Gastroesophageal sphincter (tissue), 4 donors: ENCODE data around the gene SDHB. TPM values are rescaled to one million over a fixed set of nuclear protein-coding genes. Genes with fewer than 3 reads are reported as not detected.

Experiments used
- ATAC-seq: fragments of 150-250 bp; one replicate; pipeline ENCODE4 v1.9.1; 2016; ENCODE audit warnings: mild to moderate bottlenecking, moderate library complexity
- H3K27ac ChIP-seq, 4 donors: fragments of 200-600 bp; sonication (generic) in 3 of 4; 1 replicate in 3 of 4; 2 replicates in 1 of 4; pipeline ENCODE4 v1.5.1; 2016 to 2019
- H3K27me3 ChIP-seq: fragments of 200-600 bp; sonication (generic); one replicate; pipeline ENCODE4 v1.5.1; 2019
- H3K36me3 ChIP-seq, 2 donors: fragments of 200-600 bp; sonication (generic); one replicate each; pipeline ENCODE4 v1.5.1; 2019; ENCODE audit warnings: control low read depth in 1 of 2
- H3K4me1 ChIP-seq, 3 donors: fragments of 200-600 bp; sonication (generic); 1 replicate in 2 of 3; 2 replicates in 1 of 3; pipeline ENCODE4 v1.5.1; 2016 to 2019; ENCODE audit warnings: control low read depth in 2 of 3
- H3K4me3 ChIP-seq, 2 donors: fragments of 200-600 bp; sonication (generic); one replicate each; pipeline ENCODE4 v1.5.1; 2019; ENCODE audit warnings: mild to moderate bottlenecking in 1 of 2, moderate library complexity in 1 of 2
- H3K9me3 ChIP-seq, 3 donors: fragments of 200-600 bp; sonication (generic); one replicate each; pipeline ENCODE4 v1.5.1; 2017 to 2019; ENCODE audit warnings: control low read depth in 2 of 3
- CTCF ChIP-seq, 4 experiments: fragments of 200-600 bp in 2 of 4; fragments of 450-650 bp in 2 of 4; sonication (generic) in 1 of 4; IDR thresholded peaks; one replicate each; pipeline ENCODE4 v1.5.1; 2017 to 2019; ENCODE audit warnings: antibody characterized with exemption in 4 of 4, mild to moderate bottlenecking in 2 of 4, moderate library complexity in 2 of 4
- EP300 ChIP-seq: sonication (generic); formaldehyde crosslinking; IDR thresholded peaks from one replicate; pipeline ENCODE4 v1.6.1; 2017; ENCODE audit warnings: antibody characterized with exemption, mild to moderate bottlenecking
- POLR2A ChIP-seq, 2 donors: fragments of 450-650 bp; IDR thresholded peaks; one replicate each; pipeline ENCODE4 v1.6.1; 2017; ENCODE audit warnings: antibody characterized with exemption in 2 of 2, mild to moderate bottlenecking in 2 of 2, moderate library complexity in 1 of 2
- POLR2AphosphoS5 ChIP-seq: sonication (generic); formaldehyde crosslinking; IDR thresholded peaks from one replicate; pipeline ENCODE4 v1.6.1; 2017; ENCODE audit warnings: antibody characterized with exemption
- WGBS, 2 donors: methylation state at CpG; one replicate each; pipeline ENCODE4 v1.1.5; 2018; ENCODE audit warnings: low coverage in 1 of 2; 5-methylcytosine and 5-hydroxymethylcytosine counted together
- total RNA-seq, 4 donors: library from RNA; depleted of rRNA; stranded (reverse); fragments of >200 nt; gene quantifications; one replicate each; pipeline ENCODE4 v1.1.0, GENCODE V29; 2016

The SDHB gene
- total RNA-seq, 4 donors from 2014 or later = 103 to 118 (median 116) TPM

DNA sequence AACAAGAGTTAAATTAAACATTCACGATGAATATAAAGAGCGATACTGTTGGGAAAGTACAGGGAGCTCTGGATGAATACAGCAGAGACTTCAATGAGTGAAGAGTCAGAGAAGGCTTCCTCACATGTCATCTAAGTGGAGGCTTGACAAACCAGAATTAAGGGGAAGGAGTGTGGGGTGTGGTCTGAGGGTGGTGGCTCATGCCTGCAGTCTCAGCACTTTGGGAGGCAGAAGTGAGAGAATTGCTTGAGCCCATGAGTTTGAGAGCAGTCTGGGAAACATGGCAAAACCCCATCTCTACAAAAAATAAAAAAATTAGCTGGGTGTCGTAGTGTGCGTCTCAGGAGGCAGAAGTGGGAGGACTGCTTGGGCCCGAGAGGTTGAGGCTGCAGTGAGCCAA, 8.7 kb downstream of the SDHB start:
- Histone ChIP-seq H3K4me3 (no peak overlapping the region), H3K36me3 (peaks cover 4 to 70% of the 10 kb centered on the region in 2 donors), H3K27ac (peak overlapping the region in 2 of 4 donors; percentile 38 to 47), H3K9me3 (no peaks in the 10 kb centered on the region), H3K27me3 (no peaks in the 10 kb centered on the region), H3K4me1 (peaks cover 0 to 45% (median 0%) of the 10 kb centered on the region in 3 donors)
- ATAC-seq = peak; percentile 63
- TF ChIP-seq CTCF (IDR thresholded peaks at IDR 0.05) (no peak), POLR2A (IDR thresholded peaks at IDR 0.05) (no peak), EP300 (no peak), POLR2AphosphoS5 (no peak)
- WGBS, 2 donors = 42 to 48% methylated on average over 4 to 5 of the region's 5 CpGs

GRCh38 chr1:17043676-17044075, 10.2 kb downstream of the SDHB start:
- no peak overlapping the region for H3K4me3 ChIP-seq
- ATAC-seq = no peak
- no peaks in the 10 kb centered on the region for H3K27me3 ChIP-seq
- WGBS, 2 donors = 71 to 81% methylated on average over 3 to 5 of the region's 5 CpGs
- no peaks in the 10 kb centered on the region for H3K9me3 ChIP-seq
- H3K27ac ChIP-seq = no peak overlapping the region
- peaks cover 4 to 69% of the 10 kb centered on the region in 2 donors for H3K36me3 ChIP-seq
- H3K4me1 ChIP-seq = peaks cover 0 to 38% (median 0%) of the 10 kb centered on the region in 3 donors
- TF ChIP-seq POLR2A (IDR thresholded peaks at IDR 0.05) = no peak
- no peak for TF ChIP-seq CTCF (IDR thresholded peaks at IDR 0.05)
- TF ChIP-seq EP300 = no peak
- TF ChIP-seq POLR2AphosphoS5 = no peak

DNA sequence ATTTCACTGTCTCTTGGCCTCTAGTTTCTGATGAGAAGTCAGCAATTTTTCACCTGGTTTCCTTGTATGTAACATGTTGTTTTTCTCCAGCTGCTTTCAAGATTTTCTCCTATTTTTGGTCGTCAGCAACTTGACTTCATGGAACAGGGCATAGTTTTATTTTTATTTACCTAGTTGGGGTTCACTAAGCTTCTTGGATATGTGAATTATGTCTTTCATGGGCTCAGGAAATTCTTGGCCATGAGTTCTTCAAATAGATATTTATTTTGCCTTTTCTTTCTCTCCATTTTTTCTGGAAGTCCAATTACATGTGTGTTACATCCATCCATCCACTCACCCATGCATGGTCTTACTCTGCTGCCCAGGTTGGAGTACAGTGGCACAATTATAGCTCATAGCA, 13.7 kb downstream of the SDHB start:
- no peak for ATAC-seq
- Histone ChIP-seq H3K27me3 (no peaks in the 10 kb centered on the region), H3K36me3 (peaks cover 4 to 87% of the 10 kb centered on the region in 2 donors), H3K9me3 (no peaks in the 10 kb centered on the region), H3K4me1 (peaks cover 0 to 13% (median 0%) of the 10 kb centered on the region in 3 donors), H3K4me3 (no peak overlapping the region), H3K27ac (no peak overlapping the region)
- TF ChIP-seq CTCF (IDR thresholded peaks at IDR 0.05) (no peak), POLR2A (IDR thresholded peaks at IDR 0.05) (no peak), POLR2AphosphoS5 (no peak), EP300 (no peak)
- WGBS, 2 donors = 50 to 64% methylated on average over 1 of the region's 1 CpG

DNA sequence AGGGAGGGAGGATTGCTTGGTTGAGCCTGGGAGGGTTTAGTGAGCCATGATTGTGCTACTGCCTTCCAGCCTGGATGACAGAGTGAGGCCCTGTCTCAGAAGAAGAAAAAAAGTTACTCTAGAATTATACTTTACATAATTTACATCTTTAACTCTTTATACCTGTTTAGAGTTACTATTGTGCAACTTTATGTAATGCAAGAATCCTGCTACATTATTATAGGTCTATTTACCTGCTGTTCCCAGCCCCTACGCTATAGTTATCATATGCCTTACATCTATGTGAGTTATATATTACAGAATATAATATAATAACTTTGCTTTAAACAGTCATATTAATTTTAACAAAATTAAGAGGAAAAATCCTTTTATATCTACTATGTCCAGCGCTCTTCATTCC, 14.3 kb downstream of the SDHB start:
- H3K36me3 ChIP-seq = peaks cover 4 to 86% of the 10 kb centered on the region in 2 donors
- WGBS, 2 donors = 95 to 100% methylated on average over 2 of the region's 2 CpGs
- TF ChIP-seq POLR2A (IDR thresholded peaks at IDR 0.05) (no peak), POLR2AphosphoS5 (no peak), EP300 (no peak), CTCF (IDR thresholded peaks at IDR 0.05) (no peak)
- no peaks in the 10 kb centered on the region for H3K27me3 ChIP-seq
- no peak overlapping the region for H3K4me3 ChIP-seq
- H3K9me3 ChIP-seq = no peaks in the 10 kb centered on the region
- ATAC-seq = no peak
- H3K4me1 ChIP-seq = peaks cover 0 to 7% (median 0%) of the 10 kb centered on the region in 3 donors
- H3K27ac ChIP-seq = no peak overlapping the region

DNA sequence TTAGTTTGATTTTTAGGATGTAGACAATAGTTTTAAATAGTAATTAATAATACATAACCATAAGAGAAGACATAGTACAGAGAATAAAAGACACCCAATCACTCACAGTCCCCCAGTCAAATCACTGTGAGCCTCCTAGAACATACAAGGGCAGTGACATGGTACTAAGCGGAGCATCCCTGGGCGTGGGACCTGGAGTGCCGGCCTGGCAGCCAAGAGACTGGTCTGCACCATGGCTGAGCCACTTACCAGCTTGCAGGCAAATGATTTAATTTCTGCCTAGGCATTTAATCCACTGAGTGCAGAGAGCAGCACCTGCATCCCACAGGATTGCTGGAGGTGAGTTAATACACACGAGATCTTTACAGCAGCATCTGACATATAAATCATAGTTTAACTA, 20.4 kb downstream of the SDHB start:
- no peak overlapping the region for H3K27ac ChIP-seq
- no peak for TF ChIP-seq POLR2AphosphoS5
- TF ChIP-seq CTCF (IDR thresholded peaks at IDR 0.05) = no peak
- no peak for TF ChIP-seq POLR2A (IDR thresholded peaks at IDR 0.05)
- no peak for TF ChIP-seq EP300
- H3K27me3 ChIP-seq = no peaks in the 10 kb centered on the region
- ATAC-seq = no peak
- H3K4me3 ChIP-seq = no peak overlapping the region
- no peaks in the 10 kb centered on the region for H3K9me3 ChIP-seq
- 60 to 83% methylated on average over 1 to 3 of the region's 4 CpGs for WGBS, 2 donors
- peaks cover 0 to 4% (median 0%) of the 10 kb centered on the region in 3 donors for H3K4me1 ChIP-seq
- peaks cover 0 to 87% of the 10 kb centered on the region in 2 donors for H3K36me3 ChIP-seq
